Stimulated activated CD4-positive, alpha-beta T cell treated with anti-CD3 and anti-CD28 coated beads, Interleukin-15, amount 100 ng/mL, for 48 hours (primary cell): Measurements from ENCODE around the gene OR52I1.

Experiments
- DNase-seq, 2 donors: peaks; one replicate each; pipeline ENCODE4 v3.0.0-alpha.2; 2020; ENCODE audit warnings: low read depth in 2 of 2

OR52I1 gene

GRCh38 chr11:4611986-4612385 is 18.1 kb downstream of the OR52I1 start:
- no peak for DNase-seq

GRCh38 chr11:4615856-4616444 is 22.1 kb downstream of the OR52I1 start:
- no peak for DNase-seq

- no peak for DNase-seq
Measured at GRCh38 chr11:4619514-4619913, 25.7 kb downstream of the OR52I1 start.

- peak; percentile 29 to 47 for DNase-seq
Measured at GRCh38 chr11:4626207-4627099, 32.6 kb downstream of the OR52I1 start.

GRCh38 chr11:4636136-4636535 is 42.3 kb downstream of the OR52I1 start:
- DNase-seq = no peak

GRCh38 chr11:4636962-4637661 is 43.3 kb downstream of the OR52I1 start, which contains the start of gene OR51D1:
Gene OR51D1, plus strand, starts transcription at chr11:4637477. Its CDS starts 2,314 bp downstream, at chr11:4639791.
- peak; percentile 44 to 66 for DNase-seq

GRCh38 chr11:4637662-4638047 is 43.8 kb downstream of the OR52I1 start:
- no peak for DNase-seq

- no peak for DNase-seq
Measured at GRCh38 chr11:4639931-4640330, 46.1 kb downstream of the OR52I1 start.

- DNase-seq = no peak
Measured at GRCh38 chr11:4641501-4641900, 47.7 kb downstream of the OR52I1 start.

- no peak for DNase-seq
Measured at GRCh38 chr11:4642043-4642442, 48.2 kb downstream of the OR52I1 start.

GRCh38 chr11:4643076-4643475 is 49.2 kb downstream of the OR52I1 start:
- DNase-seq = no peak

GRCh38 chr11:4643682-4644081 is 49.8 kb downstream of the OR52I1 start, which contains the start of gene OR51E1:
Gene OR51E1, plus strand, starts transcription at chr11:4643982. Its CDS starts 8,545 bp downstream, at chr11:4652527.
- DNase-seq = no peak

GRCh38 chr11:4644233-4644632 is 50.4 kb downstream of the OR52I1 start:
- no peak for DNase-seq
